ENCODE results near the gene ARMC3.
"Not testable (repeated sequence)": the region's sequence is repeated elsewhere in the genome, so short reads cannot be mapped to it uniquely, and the experiment has no call there.

The ARMC3 gene

DNA sequence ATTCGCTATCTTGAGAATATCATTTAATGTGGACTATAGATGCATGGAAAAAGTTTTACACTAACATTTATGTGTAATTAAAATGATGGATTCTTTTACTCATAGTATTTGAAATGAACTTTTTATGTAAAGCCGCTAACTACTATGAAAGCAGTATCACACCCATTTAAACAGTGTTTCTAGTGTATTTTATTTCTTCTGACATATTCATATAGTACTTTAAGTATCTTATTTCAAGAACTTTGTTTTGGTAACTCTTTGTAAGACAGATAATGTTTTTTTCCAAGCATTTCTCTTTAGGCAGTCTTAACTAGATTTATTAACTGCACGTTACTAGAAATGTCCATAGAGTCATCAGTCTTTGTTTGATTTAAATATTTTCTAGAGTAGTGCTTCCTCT, 12.5 kb upstream of the ARMC3 start:
- no peak overlapping the region for H3K4me3 ChIP-seq (ENCODE audit: low read length)
- no peak for TF ChIP-seq EZH2phosphoT487 (IDR thresholded peaks at IDR 0.05; ENCODE audit: borderline replicate concordance, low read length)
- TF ChIP-seq, protein P1, sequence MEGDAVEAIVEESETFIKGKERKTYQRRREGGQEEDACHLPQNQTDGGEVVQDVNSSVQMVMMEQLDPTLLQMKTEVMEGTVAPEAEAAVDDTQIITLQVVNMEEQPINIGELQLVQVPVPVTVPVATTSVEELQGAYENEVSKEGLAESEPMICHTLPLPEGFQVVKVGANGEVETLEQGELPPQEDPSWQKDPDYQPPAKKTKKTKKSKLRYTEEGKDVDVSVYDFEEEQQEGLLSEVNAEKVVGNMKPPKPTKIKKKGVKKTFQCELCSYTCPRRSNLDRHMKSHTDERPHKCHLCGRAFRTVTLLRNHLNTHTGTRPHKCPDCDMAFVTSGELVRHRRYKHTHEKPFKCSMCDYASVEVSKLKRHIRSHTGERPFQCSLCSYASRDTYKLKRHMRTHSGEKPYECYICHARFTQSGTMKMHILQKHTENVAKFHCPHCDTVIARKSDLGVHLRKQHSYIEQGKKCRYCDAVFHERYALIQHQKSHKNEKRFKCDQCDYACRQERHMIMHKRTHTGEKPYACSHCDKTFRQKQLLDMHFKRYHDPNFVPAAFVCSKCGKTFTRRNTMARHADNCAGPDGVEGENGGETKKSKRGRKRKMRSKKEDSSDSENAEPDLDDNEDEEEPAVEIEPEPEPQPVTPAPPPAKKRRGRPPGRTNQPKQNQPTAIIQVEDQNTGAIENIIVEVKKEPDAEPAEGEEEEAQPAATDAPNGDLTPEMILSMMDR (IDR thresholded peaks at IDR 0.05; ENCODE audit: low read depth, low read length, poor library complexity, severe bottlenecking) = no peak
- H3K36me3 ChIP-seq (ENCODE audit: control insufficient read depth, low read length) = no peaks in the 10 kb centered on the region
- no peaks in the 10 kb centered on the region for H3F3A ChIP-seq (ENCODE audit: control insufficient read depth, insufficient read depth)
- H3K79me2 ChIP-seq (ENCODE audit: control insufficient read depth, low read length) = no peaks in the 10 kb centered on the region
- no peak overlapping the region for H3K27ac ChIP-seq (ENCODE audit: low read depth, low read length)
- H4K20me1 ChIP-seq (ENCODE audit: control insufficient read depth, insufficient read depth, low read depth, low read length) = no peaks in the 10 kb centered on the region
- H3K4me1 ChIP-seq (ENCODE audit: control insufficient read depth, low read length) = no peaks in the 10 kb centered on the region
- H3K9me3 ChIP-seq (ENCODE audit: control insufficient read depth, insufficient read depth, low read length) = no peaks in the 10 kb centered on the region; the same call in 1 of the 2 replicates
- H3K9me2 ChIP-seq (replicated peaks; ENCODE audit: control insufficient read depth, low read length) = no peaks in the 10 kb centered on the region
- no peaks in the 10 kb centered on the region for H3K27me3 ChIP-seq (ENCODE audit: control insufficient read depth, low read length)
- H3K4me2 ChIP-seq (ENCODE audit: low read length) = no peak overlapping the region

DNA sequence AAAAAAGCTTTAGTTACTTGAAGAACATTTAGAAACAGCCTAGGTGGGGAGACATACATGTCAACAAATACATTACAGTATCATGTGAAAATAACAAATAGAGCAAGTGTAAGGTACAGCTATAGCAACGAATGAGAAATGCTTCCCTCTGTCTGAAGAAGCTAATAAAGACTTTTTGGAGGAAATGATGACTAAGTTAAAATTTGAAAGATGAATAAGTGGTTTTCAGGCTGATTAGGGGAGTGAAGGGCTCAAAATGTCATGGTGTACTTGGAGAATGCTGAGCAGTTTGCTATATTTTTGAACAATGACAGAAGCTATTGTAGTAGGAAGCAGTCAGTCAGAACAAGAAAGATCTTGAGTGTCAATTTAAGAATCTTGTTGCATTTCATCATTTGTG, 2.8 kb upstream of the ARMC3 start:
- TF ChIP-seq, protein P1 (IDR thresholded peaks at IDR 0.05; ENCODE audit: low read depth, low read length, poor library complexity, severe bottlenecking) = no peak
- TF ChIP-seq EZH2phosphoT487 (IDR thresholded peaks at IDR 0.05; ENCODE audit: borderline replicate concordance, low read length) = no peak
- Histone ChIP-seq H3K27me3 (ENCODE audit: control insufficient read depth, low read length) (peaks cover 26% of the 10 kb centered on the region), H3K4me3 (ENCODE audit: low read length) (no peak overlapping the region), H3K9me2 (replicated peaks; ENCODE audit: control insufficient read depth, low read length) (no peaks in the 10 kb centered on the region), H3K27ac (ENCODE audit: low read depth, low read length) (no peak overlapping the region), H3K4me1 (ENCODE audit: control insufficient read depth, low read length) (no peaks in the 10 kb centered on the region), H3K4me2 (ENCODE audit: low read length) (no peak overlapping the region), H3K36me3 (ENCODE audit: control insufficient read depth, low read length) (no peaks in the 10 kb centered on the region), H3K9me3 (ENCODE audit: control insufficient read depth, insufficient read depth, low read length) (peaks cover 4% of the 10 kb centered on the region; the same call in 1 of the 2 replicates), H4K20me1 (ENCODE audit: control insufficient read depth, insufficient read depth, low read depth, low read length) (no peaks in the 10 kb centered on the region), H3F3A (ENCODE audit: control insufficient read depth, insufficient read depth) (no peaks in the 10 kb centered on the region), H3K79me2 (ENCODE audit: control insufficient read depth, low read length) (no peaks in the 10 kb centered on the region)

- no peaks in the 10 kb centered on the region for H3F3A ChIP-seq (ENCODE audit: control insufficient read depth, insufficient read depth)
- TF ChIP-seq EZH2phosphoT487 (IDR thresholded peaks at IDR 0.05; ENCODE audit: borderline replicate concordance, low read length) = no peak
- TF ChIP-seq, protein P1 (IDR thresholded peaks at IDR 0.05; ENCODE audit: low read depth, low read length, poor library complexity, severe bottlenecking) = no peak
- no peak overlapping the region for H3K27ac ChIP-seq (ENCODE audit: low read depth, low read length)
- no peaks in the 10 kb centered on the region for H4K20me1 ChIP-seq (ENCODE audit: control insufficient read depth, insufficient read depth, low read depth, low read length)
- H3K4me2 ChIP-seq (ENCODE audit: low read length) = no peak overlapping the region; the same call in 1 of the 2 replicates
- no peak overlapping the region for H3K4me3 ChIP-seq (ENCODE audit: low read length)
- peaks cover 26% of the 10 kb centered on the region for H3K27me3 ChIP-seq (ENCODE audit: control insufficient read depth, low read length)
- H3K79me2 ChIP-seq (ENCODE audit: control insufficient read depth, low read length) = no peaks in the 10 kb centered on the region
- H3K9me3 ChIP-seq (ENCODE audit: control insufficient read depth, insufficient read depth, low read length) = peaks cover 4% of the 10 kb centered on the region; the same call in 1 of the 2 replicates
- no peaks in the 10 kb centered on the region for H3K9me2 ChIP-seq (replicated peaks; ENCODE audit: control insufficient read depth, low read length)
- H3K36me3 ChIP-seq (ENCODE audit: control insufficient read depth, low read length) = no peaks in the 10 kb centered on the region
- peaks cover 7% of the 10 kb centered on the region for H3K4me1 ChIP-seq (ENCODE audit: control insufficient read depth, low read length)
These were observed 687 bp upstream of the ARMC3 start for GRCh38 chr10:22927166-22927565.

DNA sequence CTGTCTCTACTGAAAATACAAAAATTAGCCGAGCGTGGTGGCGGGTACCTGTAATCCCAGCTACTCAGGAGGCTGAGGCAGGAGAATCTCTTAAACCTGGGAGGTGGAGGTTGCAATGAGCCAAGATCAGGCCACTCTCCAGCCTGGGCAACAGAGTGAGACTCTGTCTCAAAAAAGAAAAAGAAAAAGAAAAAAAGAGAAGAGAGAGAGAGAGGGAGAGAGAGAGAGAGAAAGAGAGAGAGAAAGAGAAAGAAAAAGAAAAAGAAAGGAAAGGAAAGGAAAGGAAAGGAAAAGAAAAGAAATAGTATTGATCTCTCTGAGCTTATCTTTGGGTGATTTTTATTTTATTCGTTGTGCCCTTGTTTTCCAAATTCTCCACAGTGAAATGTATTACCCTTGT, 1.2 kb downstream of the ARMC3 start:
- Histone ChIP-seq H3K27me3 (ENCODE audit: control insufficient read depth, low read length) (peaks cover 23% of the 10 kb centered on the region), H3K4me1 (ENCODE audit: control insufficient read depth, low read length) (peaks cover 14% of the 10 kb centered on the region)
- H4K20me1 ChIP-seq (ENCODE audit: control insufficient read depth, insufficient read depth, low read depth, low read length); H3K4me2 ChIP-seq (ENCODE audit: low read length); H3K79me2 ChIP-seq (ENCODE audit: control insufficient read depth, low read length); H3K9me2 ChIP-seq (replicated peaks; ENCODE audit: control insufficient read depth, low read length); H3K4me3 ChIP-seq (ENCODE audit: low read length); H3K27ac ChIP-seq (ENCODE audit: low read depth, low read length); H3K36me3 ChIP-seq (ENCODE audit: control insufficient read depth, low read length); H3K9me3 ChIP-seq (ENCODE audit: control insufficient read depth, insufficient read depth, low read length); H3F3A ChIP-seq (ENCODE audit: control insufficient read depth, insufficient read depth): not testable (repeated sequence)

Data from DOHH2 (cell line).